ENCODE data around the gene SUPT4H1. TPM values are rescaled to one million over a fixed set of nuclear protein-coding genes. Genes with fewer than 3 reads are reported as not detected.

Gene SUPT4H1
- polyA plus RNA-seq, 10 donors: 68.9 to 98.0 (median 82.9) TPM

DNA sequence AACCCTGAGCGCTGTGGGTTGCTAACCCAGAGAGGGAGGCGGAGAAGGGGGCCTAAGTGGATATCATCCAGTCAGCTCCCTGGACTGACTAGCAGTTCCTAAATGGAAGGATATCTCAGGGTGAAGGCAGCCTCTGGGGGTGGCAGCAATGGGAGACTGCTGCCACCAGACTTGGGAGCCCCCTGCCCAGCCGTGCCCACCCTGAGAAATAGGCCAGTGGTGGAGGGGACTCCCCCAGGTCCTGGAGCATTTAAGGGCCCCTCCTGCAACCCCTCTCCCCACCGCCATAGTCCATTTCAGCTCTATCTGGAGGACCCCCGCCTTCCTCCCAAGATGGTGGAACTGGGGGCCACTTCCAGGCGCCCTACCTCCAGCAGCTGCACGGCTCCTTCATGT lies 31.8 kb downstream of the SUPT4H1 start:
- DNase-seq: no peak

DNA sequence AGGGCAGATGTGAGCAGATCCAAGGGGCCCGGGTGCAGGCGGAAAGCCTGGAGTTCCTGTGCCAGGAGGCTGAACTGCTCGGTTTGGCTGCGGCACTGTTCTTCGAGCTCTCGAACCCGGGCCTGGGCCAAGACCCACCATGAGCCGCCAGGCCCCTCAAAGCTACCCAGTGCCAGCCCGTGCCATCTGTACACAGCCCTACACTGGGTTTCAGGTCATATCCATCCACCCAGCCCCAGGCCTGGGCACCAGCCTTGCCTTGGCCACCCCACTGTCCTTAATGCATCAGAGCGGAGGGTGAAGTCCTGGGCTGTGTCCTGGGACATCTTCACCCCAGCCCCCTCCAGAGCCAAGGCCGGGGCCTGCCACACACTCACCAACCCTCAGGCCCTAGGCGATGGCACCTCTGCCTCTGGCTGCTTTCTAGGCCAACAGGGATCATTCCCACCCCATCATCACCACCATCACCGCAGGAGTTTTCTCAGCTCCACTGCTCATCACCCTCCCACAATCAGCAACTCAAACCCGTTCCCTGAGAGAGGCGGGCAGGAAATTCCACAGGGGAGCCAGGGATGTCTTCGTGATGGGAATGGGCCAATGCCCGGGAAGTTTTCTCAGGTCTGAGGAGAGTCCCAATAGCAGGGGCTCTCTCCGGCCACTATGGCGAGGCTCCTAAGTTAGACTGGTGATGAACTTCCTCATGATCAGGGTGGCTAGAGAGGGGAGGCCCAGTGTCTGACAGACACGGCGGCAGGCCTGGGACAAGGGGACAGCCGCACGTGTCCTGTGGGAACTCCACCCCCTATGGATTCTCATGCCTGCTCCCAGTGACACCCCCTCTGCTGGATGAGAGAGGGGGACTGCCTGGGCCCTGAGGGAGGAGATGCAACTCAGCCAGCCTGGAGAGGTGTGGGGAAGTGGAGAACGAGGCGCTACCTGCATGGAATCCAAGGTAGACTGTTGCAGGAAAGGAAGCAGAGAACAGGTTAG lies 32.5 kb downstream of the SUPT4H1 start:
- no peak for DNase-seq

DNA sequence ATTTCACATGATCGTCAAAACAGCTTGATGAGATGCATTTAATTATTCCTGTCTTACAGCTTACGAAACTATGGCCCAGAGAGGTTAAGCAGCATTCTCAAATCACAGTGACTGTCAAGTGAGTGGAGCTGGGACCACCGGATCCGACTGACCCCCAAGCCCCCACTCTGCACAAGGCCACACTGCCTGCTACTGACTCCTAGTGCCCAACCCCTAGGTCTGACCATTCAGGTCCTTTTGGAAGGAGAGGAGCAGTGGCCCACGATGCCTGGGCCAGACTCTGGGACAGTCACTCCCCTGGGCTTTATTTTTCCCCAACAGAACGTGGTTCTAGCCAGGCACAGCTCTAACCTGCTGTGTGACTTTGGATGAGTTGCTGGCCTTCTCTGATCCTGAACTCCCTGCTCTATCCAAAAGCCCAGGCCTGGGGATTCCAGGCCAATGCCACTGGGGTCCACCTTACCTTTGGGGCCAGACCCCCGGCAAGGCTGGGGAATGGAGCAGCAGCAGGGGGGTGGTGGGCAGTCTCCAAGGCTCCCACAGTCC lies 33.3 kb downstream of the SUPT4H1 start:
- no peak for DNase-seq

DNA sequence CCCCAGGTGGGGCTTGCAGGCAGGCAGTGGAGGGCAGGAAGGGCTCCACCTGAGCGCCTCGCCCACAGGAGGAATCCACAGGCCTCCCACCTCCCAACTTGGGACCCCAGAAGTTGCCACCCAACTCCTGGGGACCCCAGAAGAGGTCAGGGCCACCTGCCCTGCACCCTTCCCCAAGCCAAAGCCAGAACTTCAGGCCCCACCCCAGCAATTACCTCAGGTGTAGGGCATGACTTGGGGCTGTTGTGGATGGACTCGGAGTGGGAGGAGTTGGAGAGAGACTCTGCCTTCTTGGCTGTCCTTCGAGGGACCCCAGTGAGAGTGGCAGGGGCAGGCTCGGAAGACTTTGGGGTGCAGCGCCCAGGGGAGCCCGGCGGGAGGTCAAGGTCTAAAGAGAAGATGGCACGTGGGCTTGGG lies 33.9 kb downstream of the SUPT4H1 start:
- DNase-seq: no peak

DNA sequence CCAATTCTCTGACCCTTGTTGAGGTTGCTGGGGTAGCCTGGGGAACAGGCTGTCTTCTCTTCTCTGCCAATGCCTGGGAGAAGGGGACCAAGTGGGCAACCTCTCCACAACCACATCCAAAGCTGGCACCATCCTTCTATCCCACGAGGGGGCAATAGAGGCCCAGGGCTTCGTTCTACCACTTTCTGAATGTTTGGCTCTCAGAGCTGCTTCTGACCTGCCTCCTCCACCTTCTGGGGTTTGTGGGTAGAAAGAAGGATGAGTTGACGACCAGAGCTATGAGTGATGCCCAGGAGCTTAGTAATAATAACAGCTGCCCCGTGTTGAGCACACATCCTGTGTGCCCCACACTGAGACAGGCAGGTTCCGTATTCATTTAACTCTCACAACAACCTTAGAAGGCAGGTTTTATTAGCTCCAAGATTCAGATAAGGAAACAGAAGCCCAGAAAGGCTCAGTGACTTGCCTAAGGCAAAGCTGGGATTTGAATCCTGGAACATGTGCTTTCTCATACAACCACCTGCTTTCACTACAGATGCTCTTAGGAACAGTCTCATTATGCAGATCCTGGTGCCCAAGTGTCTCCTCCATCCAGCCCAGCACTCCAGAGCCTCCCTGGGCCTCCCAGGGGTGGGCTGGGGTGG lies 34.5 kb downstream of the SUPT4H1 start:
- peak in 1 of 3 donors; percentile 26 for DNase-seq

DNA sequence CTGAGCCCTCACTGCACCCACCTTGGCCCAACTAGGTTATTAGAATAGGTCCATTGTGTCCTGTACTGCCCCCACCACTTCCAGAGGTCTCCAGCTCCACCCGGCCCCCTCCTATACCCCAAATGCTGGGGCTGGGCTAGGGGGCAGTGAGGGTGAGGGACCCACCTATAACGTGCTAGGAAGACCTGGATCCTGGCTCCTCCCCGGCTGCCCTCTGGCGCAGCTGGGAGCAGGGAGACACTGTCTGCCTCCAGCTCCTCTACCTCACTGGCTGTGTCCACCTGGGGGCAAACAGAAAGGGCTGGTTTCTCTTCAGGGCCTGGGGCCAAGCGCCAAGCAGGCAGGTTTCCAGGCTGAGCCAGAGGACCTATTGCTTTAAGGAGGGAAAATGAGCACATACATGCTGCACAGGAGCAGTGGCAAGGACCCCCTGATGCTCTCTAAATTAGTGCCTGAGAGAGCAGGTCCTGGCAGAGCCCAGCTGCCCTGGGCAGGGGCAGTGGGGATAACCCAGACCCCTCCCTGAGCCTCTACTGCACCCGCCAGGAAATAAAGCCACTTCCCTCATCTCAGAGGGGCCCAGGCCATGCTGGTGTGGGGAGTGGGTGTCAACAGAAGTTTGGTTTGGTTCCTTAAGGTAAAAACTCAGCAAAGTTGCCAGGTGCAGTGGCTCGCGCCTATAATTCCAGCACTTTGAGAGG lies 35.6 kb downstream of the SUPT4H1 start:
- no peak for DNase-seq

DNA sequence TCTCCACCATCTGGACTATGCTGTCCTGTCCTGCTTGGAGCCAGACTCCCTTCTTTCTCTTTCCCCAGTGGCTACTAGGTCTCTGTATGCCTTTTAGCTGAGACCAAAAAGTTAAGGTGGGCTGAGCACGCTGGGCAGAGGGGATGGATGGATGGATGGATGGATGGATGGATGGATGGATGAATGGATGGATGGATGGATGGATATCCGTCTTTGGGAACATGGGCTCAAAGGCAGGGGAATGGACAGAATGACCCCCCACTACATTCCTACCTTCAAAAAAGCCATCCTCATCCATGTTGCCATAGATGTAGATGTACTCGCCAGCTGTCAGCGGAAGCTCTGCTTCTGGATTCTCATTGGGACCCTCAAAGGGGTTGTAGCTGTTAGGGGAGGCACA lies 36.3 kb downstream of the SUPT4H1 start:
- DNase-seq: no peak

DNA sequence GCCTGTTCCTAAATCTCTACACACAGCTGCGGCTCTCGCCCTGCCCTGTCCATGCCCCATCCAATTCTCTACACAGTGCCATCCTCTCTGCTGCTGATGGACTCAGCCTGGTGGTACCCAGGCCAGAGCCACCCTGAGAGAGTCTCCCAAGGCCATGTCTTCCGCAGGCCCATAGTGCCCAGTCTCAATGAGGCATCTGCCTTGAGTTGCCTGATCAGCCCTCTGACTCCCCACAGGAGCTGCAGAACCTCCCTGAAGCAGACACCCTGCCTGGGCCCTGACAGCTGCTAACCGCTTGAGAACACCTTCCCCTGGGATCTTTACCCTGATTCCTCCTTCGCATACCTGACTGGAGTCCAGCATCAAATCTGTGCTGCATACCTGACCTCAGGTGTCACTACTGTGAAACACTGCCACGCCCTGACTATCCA lies 36.7 kb downstream of the SUPT4H1 start:
- no peak for DNase-seq

DNA sequence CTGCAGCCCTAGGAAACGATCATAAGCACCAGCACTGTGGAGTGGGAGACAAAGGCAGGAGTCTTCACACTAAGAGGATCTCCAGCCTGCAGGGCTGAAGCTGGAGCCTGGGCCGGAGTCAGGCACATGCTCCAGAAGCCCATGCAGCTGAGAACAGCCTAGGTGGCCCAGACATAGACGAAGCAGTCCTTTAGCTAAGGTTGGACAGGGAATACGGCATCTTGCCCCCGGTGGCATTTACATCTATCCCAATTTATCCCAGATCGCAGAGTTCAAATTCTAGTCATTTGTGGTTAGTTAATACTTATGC lies 37.3 kb downstream of the SUPT4H1 start:
- DNase-seq: no peak

DNA sequence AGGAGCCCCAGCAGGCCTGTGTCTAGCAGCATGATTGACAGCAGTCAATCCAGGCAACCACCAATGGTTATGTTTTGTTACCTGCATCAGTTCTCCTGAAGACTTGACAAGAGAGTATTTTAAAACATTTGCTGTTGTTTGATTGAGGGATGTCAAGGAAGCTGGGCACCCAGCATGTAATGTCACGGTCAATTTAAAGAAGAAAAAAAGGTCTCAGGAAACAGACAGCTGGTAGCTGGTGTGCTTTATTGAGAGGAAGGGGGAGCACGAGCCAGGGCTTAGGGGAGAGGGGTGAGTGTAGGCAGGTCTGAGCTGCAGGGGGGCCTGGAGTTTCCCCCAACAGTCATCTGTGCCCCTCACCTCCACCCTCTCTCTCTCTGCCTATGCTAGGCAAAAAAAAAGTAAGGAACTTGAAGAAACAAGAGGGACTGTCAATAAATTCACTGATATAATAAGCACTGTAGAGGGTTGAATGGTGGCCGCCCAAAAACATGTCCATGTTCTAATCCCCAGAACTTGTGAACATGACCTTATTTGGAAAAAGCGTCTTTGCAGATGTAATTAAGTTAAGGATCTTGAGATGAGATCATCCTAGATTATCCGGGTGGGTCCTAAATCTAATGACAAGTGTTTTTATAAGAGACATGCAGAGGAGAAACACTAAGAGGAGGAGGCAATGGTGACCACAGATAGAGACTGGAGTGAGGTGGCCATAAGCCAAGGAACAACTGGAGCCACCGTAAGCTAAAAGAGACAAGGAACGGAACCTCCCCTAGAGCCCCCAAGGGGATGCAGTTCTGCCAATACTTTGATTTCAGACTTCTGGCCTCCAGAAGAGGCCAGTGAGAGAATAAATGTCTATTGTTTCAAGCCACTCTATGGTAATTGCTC lies 37.9 kb downstream of the SUPT4H1 start:
- no peak for DNase-seq

DNA sequence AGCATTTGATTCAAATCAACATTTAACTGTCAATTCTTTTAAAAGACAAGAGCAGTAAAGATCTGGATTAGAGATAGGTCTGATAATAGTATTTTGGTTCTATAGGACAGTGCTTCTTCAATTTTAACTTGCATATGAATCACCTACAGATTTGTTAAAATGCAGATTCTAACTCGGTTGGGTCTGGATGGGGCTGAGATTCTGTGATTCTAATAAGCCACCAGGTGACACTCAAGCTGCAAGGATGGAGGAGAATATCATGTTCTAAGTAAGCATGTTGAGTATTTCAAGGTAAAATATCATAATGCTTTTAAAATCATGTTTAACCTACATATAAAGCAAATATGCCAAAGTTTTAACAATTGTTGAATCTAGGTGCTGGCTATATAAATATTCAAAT lies 39.2 kb downstream of the SUPT4H1 start:
- DNase-seq: no peak

DNA sequence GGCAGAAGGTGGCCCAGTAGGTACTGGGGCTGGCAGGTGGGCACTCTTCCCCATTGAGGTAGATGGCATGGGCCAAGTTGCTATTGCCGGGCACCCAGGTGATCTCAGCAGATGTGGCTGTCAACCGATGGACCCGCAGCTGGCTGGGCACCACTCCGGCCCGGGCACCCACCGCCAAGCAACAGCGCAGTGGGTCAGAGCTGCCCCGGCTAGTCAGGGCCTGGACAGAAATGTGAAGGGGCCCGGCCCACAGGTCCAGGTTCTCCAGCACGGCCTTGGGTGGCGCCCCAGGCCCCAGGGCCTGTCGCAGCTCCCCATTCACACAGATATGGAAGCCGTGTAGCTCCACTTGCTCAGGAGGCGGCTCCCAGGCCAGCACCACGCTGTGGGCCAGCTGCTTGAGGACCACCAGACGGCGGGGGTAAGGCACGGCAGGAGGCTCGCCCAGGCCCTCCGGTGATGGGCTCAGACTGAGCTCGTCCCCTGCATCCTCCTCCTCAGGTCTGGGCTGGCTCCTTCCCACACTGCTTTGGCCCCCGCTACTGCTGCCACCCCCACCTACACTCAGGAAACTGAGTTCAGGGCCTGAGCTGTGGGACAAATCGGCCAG lies 39.9 kb downstream of the SUPT4H1 start:
- DNase-seq: no peak

DNA sequence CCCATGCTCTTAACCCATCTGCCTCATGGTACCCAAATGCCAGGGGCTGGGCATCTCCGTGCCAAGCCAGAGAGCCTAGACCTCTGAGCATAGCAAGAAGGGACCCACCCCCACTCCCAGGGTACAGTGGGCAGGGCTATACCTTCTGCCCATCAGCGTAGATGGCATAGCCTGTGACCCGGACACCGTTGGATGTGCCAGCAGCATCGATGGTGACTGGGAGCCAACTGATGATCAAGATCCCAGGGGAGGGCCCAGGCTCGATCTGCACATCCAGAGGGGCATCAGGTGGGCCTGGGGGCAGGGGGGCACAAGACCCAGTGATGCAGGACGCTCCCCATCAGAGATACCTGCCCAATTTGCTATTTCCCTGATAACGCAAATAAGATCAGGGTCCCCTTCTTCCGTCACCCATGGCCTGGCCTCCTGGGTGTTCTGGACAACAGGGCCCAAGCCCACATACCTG lies 40.5 kb downstream of the SUPT4H1 start:
- no peak for DNase-seq

DNA sequence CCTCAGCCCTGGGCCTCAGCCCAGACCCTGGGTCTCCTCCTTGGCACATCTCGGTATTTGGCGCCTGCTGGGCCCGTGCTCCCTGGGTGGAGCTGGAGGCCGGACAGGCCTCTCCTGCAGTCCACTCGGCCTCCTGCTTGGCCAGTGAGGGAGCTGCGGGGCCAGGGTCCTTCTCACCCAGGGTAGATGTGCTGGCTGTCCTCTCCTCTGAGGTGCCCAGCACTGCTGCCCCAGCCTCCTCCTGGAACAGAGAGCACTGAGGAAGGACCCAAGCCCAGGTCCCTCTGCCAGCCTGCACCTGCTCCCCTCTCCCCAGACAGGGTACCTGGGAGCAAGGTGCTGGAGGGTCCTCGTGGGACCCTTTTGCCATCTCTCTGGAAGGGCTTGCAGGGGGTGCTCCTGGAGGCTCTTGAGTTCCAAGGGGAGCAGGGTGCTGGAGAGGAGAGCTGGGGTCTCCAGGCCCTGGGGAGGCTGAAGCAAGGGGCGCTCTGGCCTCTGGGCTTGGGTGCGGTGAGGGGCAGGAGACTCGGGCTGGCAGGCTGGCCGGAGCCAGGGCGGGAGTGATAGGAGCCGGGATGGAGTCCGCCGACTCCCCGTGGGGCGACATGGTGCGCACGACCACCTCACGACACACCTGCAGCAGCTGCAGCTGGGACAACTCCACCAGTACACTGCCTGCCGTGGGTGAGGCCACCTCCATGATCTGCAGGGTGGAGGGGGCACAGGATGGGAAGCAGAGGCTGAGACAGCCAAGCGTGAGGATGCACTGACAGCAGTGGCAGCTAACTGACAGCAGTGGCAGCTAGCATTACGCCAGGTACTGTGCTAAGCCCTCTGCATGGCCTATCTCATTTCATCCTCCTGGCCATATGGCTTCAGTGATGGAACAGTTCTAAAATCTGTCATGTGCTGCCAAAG lies 41.2 kb downstream of the SUPT4H1 start:
- no peak for DNase-seq

DNA sequence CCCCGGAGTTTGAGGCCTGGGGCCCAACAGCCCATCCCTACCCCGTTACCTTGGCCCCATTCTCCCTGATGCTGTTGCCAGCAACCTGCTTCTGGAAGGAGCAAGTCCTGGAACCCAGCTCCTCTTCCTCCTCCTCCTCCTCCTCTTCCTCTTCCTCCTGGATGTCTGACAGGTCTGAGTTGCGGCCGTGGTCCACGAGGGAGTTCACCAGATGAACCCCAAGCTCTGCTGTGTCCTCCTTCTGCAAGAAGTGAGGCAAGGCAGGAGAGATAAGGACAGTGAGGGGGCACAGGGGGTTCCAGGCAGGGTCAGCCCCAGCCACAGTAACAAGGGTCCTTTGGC lies 42.1 kb downstream of the SUPT4H1 start:
- DNase-seq: no peak

DNA sequence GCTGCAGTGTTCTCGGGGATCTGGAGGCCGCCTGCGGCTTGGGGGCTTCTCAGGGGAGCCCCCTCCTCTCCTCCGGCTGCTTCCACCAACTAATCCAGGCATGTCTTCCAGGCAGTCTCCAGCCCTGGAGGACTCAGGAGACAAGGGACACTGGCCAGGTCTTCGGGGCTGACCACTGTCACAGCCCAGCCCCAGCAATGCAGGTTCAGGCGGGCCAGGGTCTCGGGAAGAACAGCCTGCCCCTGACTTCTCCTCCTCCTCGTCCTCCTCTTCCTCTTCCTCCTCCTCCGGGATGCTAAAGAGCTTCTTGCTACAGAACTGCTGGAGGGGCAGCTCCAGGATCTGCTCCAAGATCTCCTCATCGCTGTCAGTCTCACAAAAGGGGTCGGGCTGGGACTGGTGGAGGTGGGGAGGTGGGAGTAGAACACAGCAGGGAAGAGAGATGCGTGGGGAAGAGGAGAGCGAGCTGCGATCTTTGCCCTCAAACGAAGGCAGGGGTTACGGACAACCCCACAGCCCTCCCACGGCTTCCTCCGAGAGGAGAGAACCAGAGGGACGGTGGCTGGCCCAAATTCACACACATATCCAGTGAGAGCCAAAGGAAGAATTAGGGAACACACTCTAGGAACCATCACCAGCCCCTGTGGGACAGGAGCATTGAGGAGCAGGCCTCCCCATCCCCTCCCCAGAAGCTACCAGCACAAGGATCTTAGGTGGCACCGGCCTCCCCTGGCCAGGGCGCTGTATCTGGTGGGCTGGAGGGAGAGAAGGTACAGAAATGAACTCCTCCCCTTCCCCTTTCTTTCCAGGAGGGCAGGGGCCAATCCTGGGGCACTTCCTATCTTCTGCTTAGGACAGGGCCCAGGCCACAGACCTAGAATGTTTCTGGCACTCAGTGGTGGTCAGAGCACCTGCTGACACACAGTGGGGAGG lies 42.8 kb downstream of the SUPT4H1 start:
- DNase-seq: no peak

DNA sequence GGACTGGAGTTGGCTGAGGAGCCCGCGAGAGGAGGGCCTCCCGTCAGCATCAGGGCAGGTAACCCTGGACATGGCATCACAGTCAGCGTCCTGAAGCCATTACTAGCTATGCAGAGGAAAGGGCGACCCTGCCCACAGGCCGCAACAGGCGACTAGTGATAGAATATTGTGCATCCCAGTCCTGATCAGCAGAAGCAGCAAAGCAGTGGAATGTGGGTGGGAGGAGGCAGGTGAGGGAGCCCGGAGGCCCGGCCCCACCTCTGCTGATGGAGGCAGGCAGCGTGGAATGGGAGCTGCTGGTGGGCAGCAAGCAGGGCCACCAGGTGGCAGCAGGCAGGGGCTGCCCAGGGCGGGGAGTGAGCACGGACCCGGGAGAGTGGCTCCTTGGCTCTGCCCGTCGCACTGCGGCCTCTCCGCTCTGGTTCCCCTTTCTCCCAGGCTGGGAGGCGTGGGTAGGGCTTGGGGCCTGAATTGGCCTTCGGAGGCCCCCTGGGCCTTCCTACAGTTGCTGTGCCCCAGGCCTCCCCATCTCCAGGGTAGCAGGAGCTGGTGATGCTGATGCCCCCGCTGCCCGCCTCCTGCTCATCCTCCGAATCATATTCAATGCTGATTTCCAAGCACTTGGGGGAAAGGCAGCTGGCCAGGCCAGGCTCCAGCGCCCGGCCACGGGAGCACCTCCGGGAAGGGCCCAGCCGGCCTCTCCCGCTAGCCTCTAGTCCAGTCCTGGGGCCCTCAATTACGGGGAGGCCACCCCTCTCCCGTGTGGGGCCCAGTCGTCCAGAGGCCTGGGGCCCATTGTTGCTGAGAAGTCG lies 43.6 kb downstream of the SUPT4H1 start:
- no peak for DNase-seq

All from muscle of back (tissue), 11 donors.